HEK293 (cell line): ENCODE data around the gene MNT.

Source experiments
- ATF2 ChIP-seq: fragments of 450-650 bp; formaldehyde crosslinking; IDR thresholded peaks from 2 replicates; pipeline ENCODE4 v1.5.1; 2016; ENCODE audit warnings: missing biosample characterization, missing genetic modification characterization, low read depth
- EGR2 ChIP-seq: fragments of 450-650 bp; formaldehyde crosslinking; IDR thresholded peaks from 2 replicates; pipeline ENCODE4 v1.5.1; 2016; ENCODE audit warnings: low read depth, missing biosample characterization, missing genetic modification characterization
- INSM2 ChIP-seq: fragments of 450-650 bp; formaldehyde crosslinking; IDR thresholded peaks from 2 replicates; pipeline ENCODE4 v1.5.1; 2016; ENCODE audit warnings: missing biosample characterization, missing genetic modification characterization
- MYNN ChIP-seq: fragments of 450-650 bp; formaldehyde crosslinking; IDR thresholded peaks from 2 replicates; pipeline ENCODE4 v1.5.1; 2016; ENCODE audit warnings: missing biosample characterization, missing genetic modification characterization, borderline replicate concordance
- PATZ1 ChIP-seq: fragments of 450-650 bp; formaldehyde crosslinking; IDR thresholded peaks from 2 replicates; pipeline ENCODE4 v1.5.1; 2016; ENCODE audit warnings: missing biosample characterization, missing genetic modification characterization
- PRDM10 ChIP-seq: fragments of 450-650 bp; formaldehyde crosslinking; IDR thresholded peaks from 2 replicates; pipeline ENCODE4 v1.5.1; 2016; ENCODE audit warnings: missing biosample characterization, missing genetic modification characterization
- SP3 ChIP-seq: fragments of 450-650 bp; formaldehyde crosslinking; IDR thresholded peaks from 2 replicates; pipeline ENCODE4 v1.5.1; 2016; ENCODE audit warnings: missing biosample characterization, missing genetic modification characterization
- ZBTB26 ChIP-seq: fragments of 450-650 bp; formaldehyde crosslinking; optimal IDR thresholded peaks from 2 replicates; pipeline ENCODE3; 2016; ENCODE audit warnings: missing biosample characterization, mild to moderate bottlenecking, missing genetic modification characterization
- ZBTB49 ChIP-seq: fragments of 450-650 bp; formaldehyde crosslinking; IDR thresholded peaks from 2 replicates; pipeline ENCODE4 v1.5.1; 2016; ENCODE audit warnings: missing biosample characterization, missing genetic modification characterization, low read depth
- ZFP37 ChIP-seq: fragments of 450-650 bp; formaldehyde crosslinking; IDR thresholded peaks from 2 replicates; pipeline ENCODE4 v1.5.1; 2016; ENCODE audit warnings: missing biosample characterization, missing genetic modification characterization
- ZNF324 ChIP-seq: fragments of 450-650 bp; formaldehyde crosslinking; IDR thresholded peaks from 2 replicates; pipeline ENCODE4 v1.5.1; 2016; ENCODE audit warnings: missing biosample characterization, missing genetic modification characterization
- ZNF341 ChIP-seq: fragments of 450-650 bp; formaldehyde crosslinking; IDR thresholded peaks from 2 replicates; pipeline ENCODE4; 2016; ENCODE audit warnings: low read depth, missing biosample characterization, missing genetic modification characterization
- ZNF37A ChIP-seq: fragments of 450-650 bp; IDR thresholded peaks from 2 replicates; pipeline ENCODE4 v1.5.1; 2018; ENCODE audit warnings: missing biosample characterization, missing genetic modification characterization
- ZNF501 ChIP-seq: fragments of 450-650 bp; formaldehyde crosslinking; IDR thresholded peaks from 2 replicates; pipeline ENCODE4 v1.5.1; 2016; ENCODE audit warnings: missing biosample characterization, missing genetic modification characterization
- ZNF530 ChIP-seq: fragments of 450-650 bp; formaldehyde crosslinking; IDR thresholded peaks from 2 replicates; pipeline ENCODE4 v1.5.1; 2016; ENCODE audit warnings: low read depth, missing biosample characterization, missing genetic modification characterization
- ZNF544 ChIP-seq: fragments of 450-650 bp; formaldehyde crosslinking; IDR thresholded peaks from 2 replicates; pipeline ENCODE4 v1.5.0; 2017; ENCODE audit warnings: missing biosample characterization, missing genetic modification characterization
- TF ChIP-seq, protein P1 (sequence below): fragments of 450-650 bp; formaldehyde crosslinking; IDR thresholded peaks from 2 replicates; pipeline ENCODE4 v1.5.1; 2017; ENCODE audit warnings: missing biosample characterization, missing genetic modification characterization
- TF ChIP-seq, protein P2 (sequence below): fragments of 450-650 bp; formaldehyde crosslinking; conservative IDR thresholded peaks from 2 replicates; pipeline ENCODE4 v1.5.1; 2016; ENCODE audit warnings: low read depth, missing biosample characterization, missing genetic modification characterization

Gene MNT

GRCh38 chr17:2336215-2336851 lies 64.5 kb downstream of the MNT start, which contains the start of gene TSR1 (continued):
- TF ChIP-seq, protein P1, sequence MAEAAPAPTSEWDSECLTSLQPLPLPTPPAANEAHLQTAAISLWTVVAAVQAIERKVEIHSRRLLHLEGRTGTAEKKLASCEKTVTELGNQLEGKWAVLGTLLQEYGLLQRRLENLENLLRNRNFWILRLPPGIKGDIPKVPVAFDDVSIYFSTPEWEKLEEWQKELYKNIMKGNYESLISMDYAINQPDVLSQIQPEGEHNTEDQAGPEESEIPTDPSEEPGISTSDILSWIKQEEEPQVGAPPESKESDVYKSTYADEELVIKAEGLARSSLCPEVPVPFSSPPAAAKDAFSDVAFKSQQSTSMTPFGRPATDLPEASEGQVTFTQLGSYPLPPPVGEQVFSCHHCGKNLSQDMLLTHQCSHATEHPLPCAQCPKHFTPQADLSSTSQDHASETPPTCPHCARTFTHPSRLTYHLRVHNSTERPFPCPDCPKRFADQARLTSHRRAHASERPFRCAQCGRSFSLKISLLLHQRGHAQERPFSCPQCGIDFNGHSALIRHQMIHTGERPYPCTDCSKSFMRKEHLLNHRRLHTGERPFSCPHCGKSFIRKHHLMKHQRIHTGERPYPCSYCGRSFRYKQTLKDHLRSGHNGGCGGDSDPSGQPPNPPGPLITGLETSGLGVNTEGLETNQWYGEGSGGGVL (tag by site-specific recombination): no peak
- TF ChIP-seq ZNF530 (no peak), SP3 (tag by site-specific recombination) (peak; percentile 87), ZBTB49 (tag by site-specific recombination) (no peak), ZFP37 (tag by site-specific recombination) (peak; percentile 50; the same call in 1 of the 2 replicates), ZBTB26 (peak; percentile 58), PATZ1 (tag by site-specific recombination) (peak; percentile 68), EGR2 (tag by site-specific recombination) (no peak), MYNN (tag by site-specific recombination) (no peak), ZNF37A (tag by site-specific recombination) (no peak), ZNF544 (tag by site-specific recombination) (no peak), PRDM10 (peak; percentile 79), INSM2 (tag by site-specific recombination) (peak; percentile 5), ZNF501 (tag by site-specific recombination) (peak; percentile 80; the same call in 1 of the 2 replicates), ZNF341 (tag by site-specific recombination) (peak; percentile 67), ZNF324 (tag by site-specific recombination) (peak; percentile 21; the same call in 1 of the 2 replicates), ATF2 (no peak)
- TF ChIP-seq, protein P2, sequence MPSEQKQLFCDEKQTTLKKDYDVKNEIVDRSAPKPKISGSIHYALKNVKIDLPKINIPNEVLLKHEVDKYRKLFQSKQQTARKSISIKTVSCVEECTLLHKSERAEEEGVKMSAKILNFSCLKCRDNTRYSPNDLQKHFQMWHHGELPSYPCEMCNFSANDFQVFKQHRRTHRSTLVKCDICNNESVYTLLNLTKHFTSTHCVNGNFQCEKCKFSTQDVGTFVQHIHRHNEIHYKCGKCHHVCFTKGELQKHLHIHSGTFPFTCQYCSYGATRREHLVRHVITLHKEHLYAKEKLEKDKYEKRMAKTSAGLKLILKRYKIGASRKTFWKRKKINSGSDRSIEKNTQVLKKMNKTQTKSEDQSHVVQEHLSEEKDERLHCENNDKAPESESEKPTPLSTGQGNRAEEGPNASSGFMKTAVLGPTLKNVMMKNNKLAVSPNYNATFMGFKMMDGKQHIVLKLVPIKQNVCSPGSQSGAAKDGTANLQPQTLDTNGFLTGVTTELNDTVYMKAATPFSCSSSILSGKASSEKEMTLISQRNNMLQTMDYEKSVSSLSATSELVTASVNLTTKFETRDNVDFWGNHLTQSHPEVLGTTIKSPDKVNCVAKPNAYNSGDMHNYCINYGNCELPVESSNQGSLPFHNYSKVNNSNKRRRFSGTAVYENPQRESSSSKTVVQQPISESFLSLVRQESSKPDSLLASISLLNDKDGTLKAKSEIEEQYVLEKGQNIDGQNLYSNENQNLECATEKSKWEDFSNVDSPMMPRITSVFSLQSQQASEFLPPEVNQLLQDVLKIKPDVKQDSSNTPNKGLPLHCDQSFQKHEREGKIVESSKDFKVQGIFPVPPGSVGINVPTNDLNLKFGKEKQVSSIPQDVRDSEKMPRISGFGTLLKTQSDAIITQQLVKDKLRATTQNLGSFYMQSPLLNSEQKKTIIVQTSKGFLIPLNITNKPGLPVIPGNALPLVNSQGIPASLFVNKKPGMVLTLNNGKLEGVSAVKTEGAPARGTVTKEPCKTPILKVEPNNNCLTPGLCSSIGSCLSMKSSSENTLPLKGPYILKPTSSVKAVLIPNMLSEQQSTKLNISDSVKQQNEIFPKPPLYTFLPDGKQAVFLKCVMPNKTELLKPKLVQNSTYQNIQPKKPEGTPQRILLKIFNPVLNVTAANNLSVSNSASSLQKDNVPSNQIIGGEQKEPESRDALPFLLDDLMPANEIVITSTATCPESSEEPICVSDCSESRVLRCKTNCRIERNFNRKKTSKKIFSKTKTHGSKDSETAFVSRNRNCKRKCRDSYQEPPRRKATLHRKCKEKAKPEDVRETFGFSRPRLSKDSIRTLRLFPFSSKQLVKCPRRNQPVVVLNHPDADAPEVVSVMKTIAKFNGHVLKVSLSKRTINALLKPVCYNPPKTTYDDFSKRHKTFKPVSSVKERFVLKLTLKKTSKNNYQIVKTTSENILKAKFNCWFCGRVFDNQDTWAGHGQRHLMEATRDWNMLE (tag by site-specific recombination): peak; percentile 91
